Neuronal stem cell (in vitro differentiated cells): ENCODE results near the gene PLCD3.
A peak's percentile ranks its signal among the peaks of the same experiment; 100 is the strongest.

Experiments used
- DNase-seq: peaks from one replicate; pipeline ENCODE4 v3.0.0-alpha.2; 2013; ENCODE audit warnings: low spot score
- H2AFZ ChIP-seq: one replicate; pipeline ENCODE4 v1.6.1; 2013; ENCODE audit warnings: mild to moderate bottlenecking, low read length, inconsistent platforms
- H2AK5ac ChIP-seq: 2 replicates; pipeline ENCODE4 v1.6.1; 2013; ENCODE audit warnings: low read depth, mild to moderate bottlenecking, inconsistent platforms, low read length, moderate library complexity, mixed read lengths
- H2BK120ac ChIP-seq: 2 replicates; pipeline ENCODE4 v1.6.1; 2013; ENCODE audit warnings: low read depth, mild to moderate bottlenecking, inconsistent platforms, low read length, moderate library complexity, mixed read lengths
- H2BK12ac ChIP-seq: one replicate; pipeline ENCODE4 v1.6.1; 2013; ENCODE audit warnings: low read length, inconsistent platforms
- H2BK15ac ChIP-seq: 2 replicates; pipeline ENCODE4 v1.6.1; 2013; ENCODE audit warnings: mild to moderate bottlenecking, low read length, inconsistent platforms, mixed read lengths
- H2BK5ac ChIP-seq: one replicate; pipeline ENCODE4 v1.6.1; 2013; ENCODE audit warnings: inconsistent platforms, mild to moderate bottlenecking, low read length, moderate library complexity
- H3K14ac ChIP-seq: one replicate; pipeline ENCODE4 v1.6.1; 2013; ENCODE audit warnings: low read length, inconsistent platforms
- H3K18ac ChIP-seq: 2 replicates; pipeline ENCODE4 v1.6.1; 2013; ENCODE audit warnings: low read length, inconsistent platforms
- H3K23ac ChIP-seq: 2 replicates; pipeline ENCODE4 v1.6.1; 2013; ENCODE audit warnings: low read depth, mild to moderate bottlenecking, mixed read lengths, low read length, inconsistent platforms; ENCODE audit not compliant: poor library complexity
- H3K27ac ChIP-seq: replicated peaks from 3 replicates; pipeline ENCODE4 v1.5.1; 2013; ENCODE audit warnings: low read length, inconsistent platforms
- H3K27me3 ChIP-seq, 3 experiments: 2 replicates each; pipeline ENCODE4 v1.6.1; 2013; ENCODE audit warnings: low read length in 3 of 3, mild to moderate bottlenecking in 2 of 3, inconsistent platforms in 1 of 3, low read depth in 1 of 3, mixed read lengths in 1 of 3, moderate library complexity in 1 of 3; ENCODE audit not compliant: control insufficient read depth in 3 of 3, insufficient read depth in 3 of 3
- H3K36me3 ChIP-seq, 2 donors: replicated peaks in 1 of 2; 2 replicates each; pipeline ENCODE4 v1.6.1; 2013; ENCODE audit warnings: low read length in 2 of 2; ENCODE audit not compliant: control insufficient read depth in 2 of 2, insufficient read depth in 2 of 2
- H3K4ac ChIP-seq: 2 replicates; pipeline ENCODE4 v1.6.1; 2013; ENCODE audit warnings: inconsistent platforms, mild to moderate bottlenecking, low read length, moderate library complexity
- H3K4me1 ChIP-seq, 2 donors: 1 replicate in 1 of 2; 2 replicates in 1 of 2; pipeline ENCODE4 v1.6.1; 2013; ENCODE audit warnings: low read length in 2 of 2, low read depth in 1 of 2; ENCODE audit not compliant: control insufficient read depth in 2 of 2, insufficient read depth in 1 of 2
- H3K4me2 ChIP-seq: one replicate; pipeline ENCODE4 v1.6.1; 2013; ENCODE audit warnings: mild to moderate bottlenecking, low read length, inconsistent platforms; ENCODE audit not compliant: insufficient read depth, poor library complexity, severe bottlenecking
- H3K4me3 ChIP-seq, 2 donors: 2 replicates each; pipeline ENCODE4 v1.5.1; 2013; ENCODE audit warnings: low read length in 2 of 2, mild to moderate bottlenecking in 2 of 2, inconsistent platforms in 1 of 2, moderate library complexity in 1 of 2
- H3K79me1 ChIP-seq: one replicate; pipeline ENCODE4 v1.6.1; 2013; ENCODE audit warnings: low read depth, mild to moderate bottlenecking, inconsistent platforms, low read length, moderate library complexity
- H3K9ac ChIP-seq: one replicate; pipeline ENCODE4 v1.6.1; 2013; ENCODE audit warnings: mild to moderate bottlenecking, low read depth, low read length, inconsistent platforms; ENCODE audit not compliant: poor library complexity
- H3K9me3 ChIP-seq, 2 donors: replicated peaks in 1 of 2; 2 replicates each; pipeline versions ENCODE3 to v1.6.1; 2013; ENCODE audit warnings: low read length in 2 of 2, mild to moderate bottlenecking in 2 of 2, inconsistent platforms in 1 of 2, low read depth in 1 of 2, mixed read lengths in 1 of 2, moderate library complexity in 1 of 2; ENCODE audit not compliant: control insufficient read depth in 2 of 2, insufficient read depth in 1 of 2
- H4K8ac ChIP-seq: one replicate; pipeline ENCODE4 v1.6.1; 2013; ENCODE audit warnings: low read depth, mild to moderate bottlenecking, inconsistent platforms, low read length, moderate library complexity
- H4K91ac ChIP-seq: one replicate; pipeline ENCODE4 v1.6.1; 2013; ENCODE audit warnings: low read length, low read depth, mild to moderate bottlenecking, inconsistent platforms; ENCODE audit not compliant: poor library complexity
- WGBS, 2 donors: extraction: QIAGEN DNeasy Blood & Tissue Kit; methylation state at CpG; one replicate each; pipeline ENCODE4 v1.1.7; 2013; ENCODE audit warnings: missing lambda C conversion rate in 2 of 2, mixed read lengths in 1 of 2; ENCODE audit not compliant: insufficient read length in 2 of 2, insufficient replicate concordance in 1 of 2; ENCODE audit errors: extremely low coverage in 2 of 2; 5-methylcytosine and 5-hydroxymethylcytosine counted together

Gene PLCD3

DNA sequence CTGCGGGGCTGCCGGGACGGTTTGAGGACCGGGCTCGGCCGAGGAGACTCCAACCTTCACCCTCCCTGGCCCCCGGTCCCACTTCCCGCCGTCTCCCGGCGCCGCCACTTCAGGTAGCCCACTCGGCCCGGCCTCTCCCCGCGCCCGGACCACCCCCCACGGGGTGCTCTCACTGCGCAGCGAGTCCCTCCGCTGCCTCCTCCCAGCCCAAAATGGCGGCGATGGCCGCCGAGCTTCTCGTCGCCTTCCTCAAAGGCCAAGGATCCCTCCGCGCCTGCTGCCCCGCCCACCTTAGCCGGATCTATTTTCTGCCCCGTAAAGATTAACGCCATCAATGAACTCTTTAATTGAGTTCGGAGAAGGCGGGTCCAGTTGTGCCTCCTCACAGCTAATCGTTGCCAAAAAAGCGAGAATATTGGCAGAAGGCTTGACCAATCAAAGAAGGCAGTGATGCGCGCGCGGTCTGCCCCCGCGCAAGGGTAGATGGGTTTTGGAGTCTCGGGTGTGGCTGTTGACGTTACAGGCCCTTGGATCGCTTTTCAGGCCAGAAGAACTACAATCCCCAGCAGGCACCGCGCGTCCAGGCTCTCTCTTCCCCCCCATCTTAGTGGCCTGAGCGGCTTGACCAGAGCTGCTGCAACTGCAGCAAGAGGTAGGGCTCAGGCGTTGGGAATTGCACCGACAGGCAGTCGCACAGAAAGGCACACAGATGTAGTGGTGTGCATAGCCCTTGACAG is 29.1 kb upstream of the PLCD3 start, which contains the start of gene HEXIM2:
TSS of gene HEXIM2 (plus strand) at position 588 of the 737 bp plus-strand sequence. CDS start 919 bp downstream, outside the sequence.
- peak within 1 kb of the TSS; percentile 97 for H2BK120ac ChIP-seq
- H3K23ac ChIP-seq: peak within 1 kb of the TSS; percentile 97
- H3K4ac ChIP-seq: peak within 1 kb of the TSS; percentile 97
- peak within 1 kb of the TSS; percentile 26 for H3K14ac ChIP-seq
- peak within 1 kb of the TSS; percentile 74 for H2AFZ ChIP-seq
- DNase-seq: peak; percentile 100
- H3K4me2 ChIP-seq: peak within 1 kb of the TSS; percentile 65
- peaks cover 10 to 11% of the 10 kb centered on the region in 2 donors for H3K4me1 ChIP-seq
- H2BK15ac ChIP-seq: peak within 1 kb of the TSS; percentile 87
- no peaks in the 10 kb centered on the region for H3K79me1 ChIP-seq
- no peaks in the 10 kb centered on the region for H3K27me3 ChIP-seq
- peak within 1 kb of the TSS; percentile 96 for H3K9ac ChIP-seq
- H4K91ac ChIP-seq: peak within 1 kb of the TSS; percentile 85
- peak within 1 kb of the TSS; percentile 90 for H4K8ac ChIP-seq
- H3K4me3 ChIP-seq: peak within 1 kb of the TSS; percentile 91
- H2AK5ac ChIP-seq: peak within 1 kb of the TSS; percentile 97
- no CpG with 5 or more reads among the region's 53 CpGs for WGBS, 2 donors
- peak within 1 kb of the TSS; percentile 100 for H3K18ac ChIP-seq
- peak within 1 kb of the TSS; percentile 18 for H2BK12ac ChIP-seq
- H2BK5ac ChIP-seq: peak within 1 kb of the TSS; percentile 100
- peak within 1 kb of the TSS; percentile 95 for H3K27ac ChIP-seq
- peaks cover 2 to 15% of the 10 kb centered on the region in 2 donors for H3K36me3 ChIP-seq
- no peaks in the 10 kb centered on the region for H3K9me3 ChIP-seq

DNA sequence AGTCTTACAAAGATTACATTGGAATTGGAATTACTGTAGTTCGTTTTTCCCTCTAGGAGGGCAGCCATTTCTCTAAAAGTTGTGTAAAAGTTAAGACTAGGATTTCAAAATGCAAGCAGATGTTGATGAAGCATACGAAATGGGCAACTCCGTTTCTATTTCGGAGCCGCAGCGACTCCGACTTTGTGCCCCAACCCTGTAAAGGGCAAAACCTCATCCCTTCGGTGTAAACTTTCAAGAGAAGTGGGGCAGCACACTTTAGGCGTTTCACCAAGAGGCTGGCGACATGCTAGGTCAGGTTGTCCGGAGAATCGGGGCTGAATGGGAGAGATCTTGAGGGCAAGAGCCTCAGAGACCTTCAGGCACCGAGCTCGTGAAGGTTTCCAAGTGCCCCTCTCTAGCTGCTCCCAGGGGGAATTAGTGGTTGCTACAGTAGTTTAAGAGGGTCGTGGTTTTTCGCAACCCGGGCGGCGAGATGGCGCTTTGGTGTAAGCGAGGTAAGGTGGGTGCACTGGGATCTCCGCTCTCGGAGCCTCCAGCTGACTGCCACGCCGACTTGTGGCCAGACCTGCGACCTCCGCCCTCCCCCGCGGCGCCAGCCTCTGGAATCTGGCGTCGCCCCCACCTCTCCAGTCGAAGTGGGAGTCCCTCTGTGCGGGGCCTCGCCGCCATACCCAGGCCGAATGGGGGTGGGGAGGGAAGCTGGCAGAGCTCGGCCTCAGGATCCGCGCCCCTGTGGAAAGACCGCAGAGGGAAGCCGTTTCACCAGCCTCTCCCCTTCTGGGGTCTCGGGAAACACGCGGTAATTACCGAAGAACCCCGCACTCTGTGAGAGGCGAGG is 28.4 kb upstream of the PLCD3 start:
- Histone ChIP-seq H3K18ac (peak overlapping the region; percentile 100), H3K23ac (peak overlapping the region; percentile 97), H3K4me1 (peaks cover 10 to 11% of the 10 kb centered on the region in 2 donors), H2AFZ (peak overlapping the region; percentile 74), H3K14ac (peak overlapping the region; percentile 26), H3K27me3 (no peaks in the 10 kb centered on the region), H4K8ac (peak overlapping the region; percentile 90), H4K91ac (peak overlapping the region; percentile 79), H3K79me1 (no peaks in the 10 kb centered on the region), H3K4ac (peak overlapping the region; percentile 97), H3K9ac (peak overlapping the region; percentile 96), H3K9me3 (no peaks in the 10 kb centered on the region), H2BK12ac (no peak overlapping the region), H3K4me2 (peak overlapping the region; percentile 51), H2BK120ac (peak overlapping the region; percentile 97), H2BK15ac (peak overlapping the region; percentile 75), H3K36me3 (peaks cover 2 to 15% of the 10 kb centered on the region in 2 donors), H2BK5ac (peak overlapping the region; percentile 100), H3K27ac (peak overlapping the region; percentile 95), H3K4me3 (peak overlapping the region; percentile 91), H2AK5ac (peak overlapping the region; percentile 97)
- WGBS, 2 donors: no CpG with 5 or more reads among the region's 48 CpGs
- peak; percentile 85 for DNase-seq

GRCh38 chr17:45156242-45156641 is 23.9 kb upstream of the PLCD3 start:
- H3K36me3 ChIP-seq: peaks cover 0 to 15% of the 10 kb centered on the region in 2 donors
- no peak overlapping the region for H2AK5ac ChIP-seq
- H3K9ac ChIP-seq: no peak overlapping the region
- no peak for DNase-seq
- no peak overlapping the region for H4K91ac ChIP-seq
- no peak overlapping the region for H2AFZ ChIP-seq
- H3K18ac ChIP-seq: no peak overlapping the region
- no peaks in the 10 kb centered on the region for H3K9me3 ChIP-seq
- H4K8ac ChIP-seq: no peak overlapping the region
- H2BK12ac ChIP-seq: no peak overlapping the region
- no peak overlapping the region for H3K27ac ChIP-seq
- no peak overlapping the region for H2BK15ac ChIP-seq
- WGBS, 2 donors: no CpG with 5 or more reads among the region's 3 CpGs
- H3K4me1 ChIP-seq: peaks cover 1 to 6% of the 10 kb centered on the region in 2 donors
- H3K23ac ChIP-seq: no peak overlapping the region
- no peak overlapping the region for H3K14ac ChIP-seq
- H3K27me3 ChIP-seq: no peaks in the 10 kb centered on the region
- H3K79me1 ChIP-seq: peaks cover 2% of the 10 kb centered on the region
- H3K4ac ChIP-seq: no peak overlapping the region
- H2BK120ac ChIP-seq: no peak overlapping the region
- no peak overlapping the region for H3K4me3 ChIP-seq
- H3K4me2 ChIP-seq: no peak overlapping the region
- no peak overlapping the region for H2BK5ac ChIP-seq

DNA sequence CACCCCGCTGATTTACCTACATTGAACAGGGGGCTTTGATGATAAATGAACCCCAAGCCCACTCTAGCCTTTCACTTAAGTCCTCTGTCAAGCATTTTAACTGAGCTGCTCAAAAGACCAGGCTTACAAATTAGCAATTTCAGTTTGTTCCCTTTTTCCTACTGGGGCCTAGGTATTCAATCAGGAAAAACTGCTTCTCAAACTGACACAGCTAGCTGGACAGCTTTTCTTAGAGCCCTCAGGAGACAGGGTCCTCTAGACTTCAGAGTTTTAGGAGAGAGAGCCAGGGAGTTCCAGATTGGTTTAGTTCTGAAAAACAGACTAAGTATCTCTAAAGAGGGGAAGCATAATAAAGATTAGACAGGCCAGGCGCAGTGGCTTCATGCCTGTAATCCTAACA is 23.2 kb upstream of the PLCD3 start:
- H3K9me3 ChIP-seq: no peaks in the 10 kb centered on the region
- no peak overlapping the region for H3K27ac ChIP-seq
- H3K4me3 ChIP-seq: no peak overlapping the region
- no peak for DNase-seq
- no peak overlapping the region for H2AFZ ChIP-seq
- no peak overlapping the region for H3K9ac ChIP-seq
- H4K91ac ChIP-seq: no peak overlapping the region
- no peak overlapping the region for H3K4ac ChIP-seq
- no peaks in the 10 kb centered on the region for H3K27me3 ChIP-seq
- no peak overlapping the region for H2BK120ac ChIP-seq
- H2BK12ac ChIP-seq: no peak overlapping the region
- no CpG with 5 or more reads among the region's 2 CpGs for WGBS, 2 donors
- H2AK5ac ChIP-seq: no peak overlapping the region
- H3K14ac ChIP-seq: no peak overlapping the region
- H3K4me2 ChIP-seq: no peak overlapping the region
- H3K18ac ChIP-seq: no peak overlapping the region
- peaks cover 1 to 11% of the 10 kb centered on the region in 2 donors for H3K4me1 ChIP-seq
- no peak overlapping the region for H2BK15ac ChIP-seq
- H3K23ac ChIP-seq: no peak overlapping the region
- H3K36me3 ChIP-seq: peaks cover 0 to 16% of the 10 kb centered on the region in 2 donors
- H3K79me1 ChIP-seq: peaks cover 2% of the 10 kb centered on the region
- H4K8ac ChIP-seq: no peak overlapping the region
- H2BK5ac ChIP-seq: no peak overlapping the region
